Measurements from ENCODE around the gene PRKCG.

DNA sequence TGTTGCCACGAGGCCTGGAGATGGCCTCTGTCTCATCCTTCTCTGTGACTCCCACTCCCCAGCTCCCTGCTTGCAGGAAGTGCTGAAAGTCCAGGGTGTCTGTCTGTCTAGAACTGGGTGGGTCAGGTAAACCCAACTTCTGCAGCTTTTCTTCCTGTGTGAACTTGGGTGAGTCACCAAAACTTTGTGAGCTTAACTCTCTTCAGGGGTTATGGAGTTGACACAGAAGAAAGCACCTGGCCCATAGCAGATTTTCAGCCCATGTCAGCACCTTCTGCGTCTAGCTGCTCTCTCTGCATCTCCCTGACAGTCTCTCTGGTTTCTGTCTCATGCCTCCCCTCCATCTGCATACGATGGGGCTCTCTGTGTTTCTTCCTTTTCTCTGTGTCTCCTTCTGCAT lies 22.9 kb downstream of the PRKCG start:
- TF ChIP-seq CTCF (IDR thresholded peaks at IDR 0.05 in 4 of 5, conservative IDR thresholded peaks at IDR 0.05 in 1 of 5) = no peak
- no peak for TF ChIP-seq POLR2A (IDR thresholded peaks at IDR 0.05)
